HCT116 (cell line): ENCODE results near the gene CD163. TPM values are rescaled to one million over a fixed set of nuclear protein-coding genes. Genes with fewer than 3 reads are reported as not detected.

ENCODE experiments used
- ATAC-seq: fragments of 200-7000 bp; cut with Tn5 transposase; 2 replicates; pipeline ENCODE4 v1.9.1; 2020; ENCODE audit warnings: mild to moderate bottlenecking, moderate library complexity
- BruUV-seq: library from RNA; stranded (reverse); fragments of 400-500 nt; replicated peaks from 2 replicates; lab custom pipeline; 2021; lab: Mats Ljungman, UMichigan
- CTCF ChIA-PET: fragments of 300-600 bp; sonication (Branson Sonifier 250); formaldehyde crosslinking; loops from one replicate; lab custom pipeline; 2021; ENCODE audit warnings: antibody characterized with exemption; lab: Charles Lee
- POLR2A ChIA-PET: fragments of 300-600, 350-600 bp; sonication (Branson Sonifier 250); formaldehyde crosslinking; loops from one replicate; lab custom pipeline; 2021; ENCODE audit warnings: antibody characterized with exemption; lab: Charles Lee
- RAD21 ChIA-PET, 2 experiments: fragments of 300-600 bp; sonication (Branson Sonifier 250); formaldehyde crosslinking; loops; one replicate each; lab custom pipeline; 2023; ENCODE audit warnings: low total read pairs in 2 of 2; ENCODE audit not compliant: uncharacterized antibody in 2 of 2, unreplicated experiment in 2 of 2, low non-redundant PET in 1 of 2; lab: Charles Lee
- DNase-seq: peaks from one replicate; pipeline ENCODE4 v3.0.0-alpha.2; 2010; ENCODE audit warnings: low read depth, low spot score
- H2AFZ ChIP-seq: fragments of 200-600 bp; shearing (Covaris generic), sonication (generic); 2 replicates; pipeline ENCODE4 v1.6.1; 2017; ENCODE audit warnings: low read depth, mixed run types, mixed read lengths, antibody characterized with exemption, low read length; ENCODE audit not compliant: poor library complexity, severe bottlenecking
- H3K27ac ChIP-seq: 2 replicates; pipeline ENCODE4 v1.5.1; 2012; ENCODE audit warnings: low read depth, low read length
- H3K27me3 ChIP-seq: fragments of 200-600 bp; sonication (generic); 2 replicates; pipeline ENCODE4 v1.6.1; 2016; ENCODE audit warnings: mixed run types, low read length, mixed read lengths; ENCODE audit not compliant: insufficient read depth
- H3K36me3 ChIP-seq, 2 experiments: fragments of 200-500 bp in 1 of 2; fragments of 200-600 bp in 1 of 2; sonication (Bioruptor generic) in 1 of 2; sonication (generic) in 1 of 2; 2 replicates each; pipeline versions ENCODE4 v1.5.1 to v1.6.1; 2014 to 2016; ENCODE audit warnings: low read length in 2 of 2, inconsistent platforms in 1 of 2, mixed read lengths in 1 of 2, mixed run types in 1 of 2; ENCODE audit not compliant: insufficient read depth in 2 of 2, control insufficient read depth in 1 of 2
- H3K4me1 ChIP-seq, 2 experiments: fragments of 200-600 bp in 1 of 2; sonication (generic) in 1 of 2; 2 replicates each; pipeline versions ENCODE4 v1.5.1 to v1.6.1; 2012 to 2017; ENCODE audit warnings: low read length in 2 of 2, inconsistent platforms in 1 of 2, mild to moderate bottlenecking in 1 of 2, mixed read lengths in 1 of 2, mixed run types in 1 of 2, moderate library complexity in 1 of 2; ENCODE audit not compliant: insufficient read depth in 2 of 2, control insufficient read depth in 1 of 2
- H3K4me2 ChIP-seq: fragments of 200-600 bp; sonication (generic); 2 replicates; pipeline ENCODE4 v1.6.1; 2017; ENCODE audit warnings: mixed run types, low read length, mixed read lengths
- H3K4me3 ChIP-seq, 2 experiments: fragments of 200-600 bp in 1 of 2; sonication (generic) in 1 of 2; replicated peaks in 1 of 2; 2 replicates each; pipeline ENCODE4 v1.5.1; 2011 to 2016; ENCODE audit warnings: low read length in 2 of 2, control low read depth in 1 of 2, low read depth in 1 of 2, mild to moderate bottlenecking in 1 of 2, mixed read lengths in 1 of 2, mixed run types in 1 of 2
- H3K79me2 ChIP-seq: fragments of 200-600 bp; sonication (generic); 2 replicates; pipeline ENCODE4 v1.6.1; 2017; ENCODE audit warnings: mild to moderate bottlenecking, mixed run types, low read length, moderate library complexity, mixed read lengths; ENCODE audit not compliant: insufficient read depth
- H3K9ac ChIP-seq: fragments of 200-600 bp; sonication (generic); 2 replicates; pipeline ENCODE4 v1.6.1; 2016; ENCODE audit warnings: low read length, mixed read lengths
- H3K9me2 ChIP-seq: fragments of 200-600 bp; sonication (generic), shearing (Covaris generic); 2 replicates; pipeline ENCODE4 v1.6.1; 2017; ENCODE audit warnings: mixed run types, mild to moderate bottlenecking, moderate library complexity; ENCODE audit not compliant: insufficient read depth
- H3K9me3 ChIP-seq, 2 experiments: fragments of 200-500 bp in 1 of 2; fragments of 200-600 bp in 1 of 2; sonication (Bioruptor generic) in 1 of 2; sonication (generic) in 1 of 2; 2 replicates each; pipeline ENCODE4 v1.6.1; 2014 to 2017; ENCODE audit warnings: low read length in 2 of 2, mixed read lengths in 2 of 2, inconsistent platforms in 1 of 2, low read depth in 1 of 2, mild to moderate bottlenecking in 1 of 2, mixed run types in 1 of 2, moderate library complexity in 1 of 2; ENCODE audit not compliant: control insufficient read depth in 1 of 2, insufficient read depth in 1 of 2
- H4K20me1 ChIP-seq: fragments of 200-600 bp; sonication (generic), shearing (Covaris generic); 2 replicates; pipeline ENCODE4 v1.6.1; 2017; ENCODE audit warnings: mixed run types, mild to moderate bottlenecking, moderate library complexity; ENCODE audit not compliant: insufficient read depth
- CBX3 ChIP-seq: IDR thresholded peaks from 2 replicates; pipeline ENCODE4 v1.6.1; 2012; ENCODE audit warnings: low read depth
- CEBPB ChIP-seq: IDR thresholded peaks from 2 replicates; pipeline ENCODE4 v1.6.1; 2012; ENCODE audit warnings: low read depth
- FOSL1 ChIP-seq: IDR thresholded peaks from 2 replicates; pipeline ENCODE4 v1.6.1; 2012; ENCODE audit warnings: low read depth
- JUND ChIP-seq: IDR thresholded peaks from 2 replicates; pipeline ENCODE4 v1.6.1; 2012
- POLR2AphosphoS5 ChIP-seq: IDR thresholded peaks from 2 replicates; pipeline ENCODE4 v1.6.1; 2011; ENCODE audit warnings: mild to moderate bottlenecking, low read depth, low read length, moderate library complexity
- SIN3A ChIP-seq: IDR thresholded peaks from 2 replicates; pipeline ENCODE4 v1.6.1; 2012; ENCODE audit warnings: low read depth
- SRF ChIP-seq: IDR thresholded peaks from 2 replicates; pipeline ENCODE4 v1.6.1; 2012; ENCODE audit warnings: low read depth
- TCF7L2 ChIP-seq: IDR thresholded peaks from 2 replicates; pipeline ENCODE4 v1.7.0; 2011; ENCODE audit warnings: borderline replicate concordance, inconsistent platforms; ENCODE audit not compliant: insufficient read depth, insufficient read length; ENCODE audit errors: extremely low read depth
- YY1 ChIP-seq: IDR thresholded peaks from 2 replicates; pipeline ENCODE4 v1.6.1; 2011; ENCODE audit warnings: low read length, low read depth, moderate library complexity, mild to moderate bottlenecking; ENCODE audit not compliant: insufficient replicate concordance; ENCODE audit errors: extremely low read depth
- ZNF274 ChIP-seq: fragments of 200-500 bp; sonication (Bioruptor generic); IDR thresholded peaks from 2 replicates; pipeline ENCODE4 v1.6.1; 2014; ENCODE audit warnings: mild to moderate bottlenecking, low read depth, low read length, inconsistent platforms
- intact Hi-C: fragments of 100-400 bp; cut with micrococcal nuclease; formaldehyde crosslinking; loops from 2 replicates; pipeline ENCODE4 v1.10.0; 2022
- total RNA-seq: library from RNA; stranded (reverse); gene quantifications from one replicate; pipeline ENCODE4 v1.2.1, GENCODE V29; 2021; ENCODE audit not compliant: unreplicated experiment

CD163 gene
- total RNA-seq, 1 experiment from 2014 or later: 1.4 TPM

GRCh38 chr12:7433276-7433822 is 70.2 kb downstream of the CD163 start:
- peak; percentile 26 for DNase-seq
- ChIA-PET CTCF (no interaction called here), POLR2A (no interaction called here), RAD21 (no interaction called here)
- Histone ChIP-seq H3K36me3 (no peaks in the 10 kb centered on the region), H3K4me1 (peaks cover 2 to 15% of the 10 kb centered on the region in 2 experiments; a peak in 2 of 4 replicates), H4K20me1 (no peaks in the 10 kb centered on the region), H3K4me2 (peak overlapping the region; percentile 56), H3K27me3 (no peaks in the 10 kb centered on the region), H3K4me3 (peak overlapping the region in 1 of 2 experiments; percentile 19; a peak in 2 of 4 replicates), H3K9ac (no peak overlapping the region), H3K9me3 (no peaks in the 10 kb centered on the region), H3K79me2 (no peaks in the 10 kb centered on the region), H2AFZ (peak overlapping the region; percentile 99), H3K9me2 (no peaks in the 10 kb centered on the region), H3K27ac (no peak overlapping the region)
- intact Hi-C loops: no loop called here
- BruUV-seq: no TSS peak
- TF ChIP-seq ZNF274 (no peak), JUND (peak; percentile 56), SRF (peak; percentile 54), CBX3 (peak; percentile 60; the same call in 1 of the 2 replicates), YY1 (peak; percentile 55), TCF7L2 (no peak), FOSL1 (peak; percentile 71), SIN3A (no peak)
- ATAC-seq: peak; percentile 62

GRCh38 chr12:7431993-7432685 is 71.4 kb downstream of the CD163 start:
- no peak for ATAC-seq
- Histone ChIP-seq H4K20me1 (no peaks in the 10 kb centered on the region), H3K4me2 (no peak overlapping the region), H3K9me2 (no peaks in the 10 kb centered on the region), H3K27me3 (no peaks in the 10 kb centered on the region), H3K79me2 (no peaks in the 10 kb centered on the region)
- CTCF ChIA-PET: no interaction called here
- TF ChIP-seq POLR2AphosphoS5 (no peak), CEBPB (no peak)
- TF ChIP-seq, all 23 proteins: peak for 0
- Histone ChIP-seq H3K4me1 (peaks cover 2 to 15% of the 10 kb centered on the region in 2 experiments; a peak in 2 of 4 replicates), H2AFZ (peak overlapping the region; percentile 99), H3K27ac (no peak overlapping the region), H3K9me3 (no peaks in the 10 kb centered on the region), H3K36me3 (no peaks in the 10 kb centered on the region), H3K9ac (no peak overlapping the region), H3K4me3 (no peak overlapping the region)
- ChIA-PET POLR2A (no interaction called here), RAD21 (no interaction called here)
- BruUV-seq: no TSS peak
- no peak for DNase-seq
- intact Hi-C loops: no loop called here

Other genes starting within 250 kb of the CD163 start
- not detected for gene ACSM4, start 199.7 kb downstream of the CD163 start, total RNA-seq
- gene CD163L1, start 59.6 kb downstream of the CD163 start, total RNA-seq: 27.0 TPM
- gene APOBEC1, start 162.1 kb upstream of the CD163 start, total RNA-seq: not detected
- not detected for gene GDF3, start 192.0 kb upstream of the CD163 start, total RNA-seq
- not detected for gene DPPA3, start 207.7 kb upstream of the CD163 start, total RNA-seq
- gene CLEC4C, start 243.6 kb upstream of the CD163 start, total RNA-seq: not detected